Measurements from ENCODE around the gene RPL37.
A peak's percentile ranks its signal among the peaks of the same experiment; 100 is the strongest.

The RPL37 gene

DNA sequence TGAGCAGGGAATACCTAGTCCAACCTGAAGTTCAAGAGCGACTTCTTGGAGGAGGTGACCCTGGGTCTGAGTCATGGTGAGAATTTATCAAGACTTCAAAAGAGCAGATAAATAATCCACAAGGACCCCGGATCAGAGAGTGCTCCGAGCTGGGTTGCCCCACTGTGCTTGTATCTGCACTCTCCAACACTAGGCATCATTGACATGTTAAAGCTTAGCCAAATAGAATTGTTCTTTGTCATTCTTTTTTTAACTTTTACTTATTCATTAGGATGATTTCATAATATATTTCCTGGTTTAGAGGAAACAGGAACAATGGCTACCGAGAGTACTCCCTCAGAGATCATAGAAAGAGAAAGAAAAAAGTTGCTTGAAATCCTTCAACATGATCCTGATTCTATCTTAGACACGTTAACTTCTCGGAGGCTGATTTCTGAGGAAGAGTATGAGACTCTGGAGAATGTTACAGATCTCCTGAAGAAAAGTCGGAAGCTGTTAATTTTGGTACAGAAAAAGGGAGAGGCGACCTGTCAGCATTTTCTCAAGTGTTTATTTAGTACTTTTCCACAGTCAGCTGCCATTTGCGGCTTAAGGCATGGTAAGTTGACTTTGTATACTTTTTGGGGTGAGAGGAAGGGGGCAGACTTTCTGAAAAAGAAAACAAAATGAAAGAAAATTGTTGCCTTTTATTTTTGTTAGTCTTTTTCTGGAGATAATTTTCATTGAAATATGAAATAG, 6.2 kb upstream of the RPL37 start, which contains the start of gene CARD6:
Gene CARD6 (plus strand): TSS at position 300 of the 738 bp plus-strand sequence. CDS start 16 bp downstream, at position 316.
- Histone ChIP-seq H3K4me1 (ENCODE audit: control insufficient read depth, insufficient read depth, low read length) (no peaks in the 10 kb centered on the region), H3K27ac (ENCODE audit: extremely low read depth, low read depth, low read length) (no peak within 1 kb of the TSS; the same call in 1 of the 2 replicates), H3K36me3 (ENCODE audit: control insufficient read depth in 2 of 2, insufficient read depth in 1 of 2, low read length in 2 of 2) (no peaks in the 10 kb centered on the region), H3K4me3 (ENCODE audit: low read depth, low read length) (peak within 1 kb of the TSS; percentile 31), H3K9me3 (ENCODE audit: control insufficient read depth, insufficient read depth, low read depth, low read length) (no peaks in the 10 kb centered on the region)
- CTCF ChIA-PET: interaction anchor here (0.6 to 0.7 kb wide), 2 partner anchors 16 to 28 kb away, joined by 4 read pairs; no protein-coding TSS in a partner anchor
- POLR2A ChIA-PET: no interaction called here
- TF ChIP-seq ZNF658 (tag by site-specific recombination; IDR thresholded peaks at IDR 0.05): no peak
- no peak for TF ChIP-seq OVOL3 (tag by site-specific recombination; IDR thresholded peaks at IDR 0.05)
- TF ChIP-seq ZNF768 (tag by site-specific recombination; IDR thresholded peaks at IDR 0.05): no peak
- no peak for TF ChIP-seq ZXDB (tag by site-specific recombination; IDR thresholded peaks at IDR 0.05)
- TF ChIP-seq ZNF132 (tag by site-specific recombination; IDR thresholded peaks at IDR 0.05; ENCODE audit: borderline replicate concordance): no peak
- peak; percentile 82 for TF ChIP-seq ZNF335 (tag by site-specific recombination; conservative IDR thresholded peaks at IDR 0.05)
- no peak for TF ChIP-seq ZNF146 (tag by site-specific recombination; IDR thresholded peaks at IDR 0.05)
- no peak for TF ChIP-seq SP2 (tag by site-specific recombination; IDR thresholded peaks at IDR 0.05)
- no peak for TF ChIP-seq ZNF837 (tag by site-specific recombination; IDR thresholded peaks at IDR 0.05)
- TF ChIP-seq, protein P1, sequence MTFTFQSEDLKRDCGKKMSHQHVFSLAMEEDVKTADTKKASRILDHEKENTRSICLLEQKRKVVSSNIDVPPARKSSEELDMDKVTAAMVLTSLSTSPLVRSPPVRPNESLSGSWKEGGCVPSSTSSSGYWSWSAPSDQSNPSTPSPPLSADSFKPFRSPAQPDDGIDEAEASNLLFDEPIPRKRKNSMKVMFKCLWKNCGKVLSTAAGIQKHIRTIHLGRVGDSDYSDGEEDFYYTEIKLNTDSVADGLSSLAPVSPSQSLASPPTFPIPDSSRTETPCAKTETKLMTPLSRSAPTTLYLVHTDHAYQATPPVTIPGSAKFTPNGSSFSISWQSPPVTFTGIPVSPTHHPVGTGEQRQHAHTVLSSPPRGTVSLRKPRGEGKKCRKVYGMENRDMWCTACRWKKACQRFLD (tag by site-specific recombination; IDR thresholded peaks at IDR 0.05): no peak
- TF ChIP-seq, protein P2, sequence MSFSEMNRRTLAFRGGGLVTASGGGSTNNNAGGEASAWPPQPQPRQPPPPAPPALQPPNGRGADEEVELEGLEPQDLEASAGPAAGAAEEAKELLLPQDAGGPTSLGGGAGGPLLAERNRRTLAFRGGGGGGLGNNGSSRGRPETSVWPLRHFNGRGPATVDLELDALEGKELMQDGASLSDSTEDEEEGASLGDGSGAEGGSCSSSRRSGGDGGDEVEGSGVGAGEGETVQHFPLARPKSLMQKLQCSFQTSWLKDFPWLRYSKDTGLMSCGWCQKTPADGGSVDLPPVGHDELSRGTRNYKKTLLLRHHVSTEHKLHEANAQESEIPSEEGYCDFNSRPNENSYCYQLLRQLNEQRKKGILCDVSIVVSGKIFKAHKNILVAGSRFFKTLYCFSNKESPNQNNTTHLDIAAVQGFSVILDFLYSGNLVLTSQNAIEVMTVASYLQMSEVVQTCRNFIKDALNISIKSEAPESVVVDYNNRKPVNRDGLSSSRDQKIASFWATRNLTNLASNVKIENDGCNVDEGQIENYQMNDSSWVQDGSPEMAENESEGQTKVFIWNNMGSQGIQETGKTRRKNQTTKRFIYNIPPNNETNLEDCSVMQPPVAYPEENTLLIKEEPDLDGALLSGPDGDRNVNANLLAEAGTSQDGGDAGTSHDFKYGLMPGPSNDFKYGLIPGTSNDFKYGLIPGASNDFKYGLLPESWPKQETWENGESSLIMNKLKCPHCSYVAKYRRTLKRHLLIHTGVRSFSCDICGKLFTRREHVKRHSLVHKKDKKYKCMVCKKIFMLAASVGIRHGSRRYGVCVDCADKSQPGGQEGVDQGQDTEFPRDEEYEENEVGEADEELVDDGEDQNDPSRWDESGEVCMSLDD (tag by site-specific recombination; IDR thresholded peaks at IDR 0.05): no peak
- no peak for TF ChIP-seq ZSCAN18 (tag by site-specific recombination; IDR thresholded peaks at IDR 0.05)
- no peak for TF ChIP-seq ZNF426 (tag by site-specific recombination; IDR thresholded peaks at IDR 0.05)
- no peak for TF ChIP-seq ZNF785 (tag by site-specific recombination; IDR thresholded peaks at IDR 0.05)
- no peak for TF ChIP-seq ZNF112 (tag by site-specific recombination; IDR thresholded peaks at IDR 0.05)
- TF ChIP-seq ZNF549 (tag by site-specific recombination; IDR thresholded peaks at IDR 0.05): no peak
- TF ChIP-seq ZNF157 (tag by site-specific recombination; IDR thresholded peaks at IDR 0.05): no peak
- no peak for TF ChIP-seq BCL6B (tag by site-specific recombination; IDR thresholded peaks at IDR 0.05)
- no peak for TF ChIP-seq ZNF510 (tag by site-specific recombination; IDR thresholded peaks at IDR 0.05; ENCODE audit: insufficient replicate concordance)
- TF ChIP-seq, protein P3, sequence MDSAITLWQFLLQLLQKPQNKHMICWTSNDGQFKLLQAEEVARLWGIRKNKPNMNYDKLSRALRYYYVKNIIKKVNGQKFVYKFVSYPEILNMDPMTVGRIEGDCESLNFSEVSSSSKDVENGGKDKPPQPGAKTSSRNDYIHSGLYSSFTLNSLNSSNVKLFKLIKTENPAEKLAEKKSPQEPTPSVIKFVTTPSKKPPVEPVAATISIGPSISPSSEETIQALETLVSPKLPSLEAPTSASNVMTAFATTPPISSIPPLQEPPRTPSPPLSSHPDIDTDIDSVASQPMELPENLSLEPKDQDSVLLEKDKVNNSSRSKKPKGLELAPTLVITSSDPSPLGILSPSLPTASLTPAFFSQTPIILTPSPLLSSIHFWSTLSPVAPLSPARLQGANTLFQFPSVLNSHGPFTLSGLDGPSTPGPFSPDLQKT (IDR thresholded peaks at IDR 0.05; ENCODE audit: borderline replicate concordance, low read depth, low read length): no peak
- no peak for TF ChIP-seq ZNF404 (tag by site-specific recombination; IDR thresholded peaks at IDR 0.05)
- TF ChIP-seq ZNF174 (tag by site-specific recombination; IDR thresholded peaks at IDR 0.05): no peak
- TF ChIP-seq ZNF621 (tag by site-specific recombination; IDR thresholded peaks at IDR 0.05): no peak
- no peak for TF ChIP-seq ZNF16 (tag by site-specific recombination; IDR thresholded peaks at IDR 0.05; ENCODE audit: low read depth)
- no peak for TF ChIP-seq ZSCAN23 (tag by site-specific recombination; IDR thresholded peaks at IDR 0.05)
- TF ChIP-seq, protein P4, sequence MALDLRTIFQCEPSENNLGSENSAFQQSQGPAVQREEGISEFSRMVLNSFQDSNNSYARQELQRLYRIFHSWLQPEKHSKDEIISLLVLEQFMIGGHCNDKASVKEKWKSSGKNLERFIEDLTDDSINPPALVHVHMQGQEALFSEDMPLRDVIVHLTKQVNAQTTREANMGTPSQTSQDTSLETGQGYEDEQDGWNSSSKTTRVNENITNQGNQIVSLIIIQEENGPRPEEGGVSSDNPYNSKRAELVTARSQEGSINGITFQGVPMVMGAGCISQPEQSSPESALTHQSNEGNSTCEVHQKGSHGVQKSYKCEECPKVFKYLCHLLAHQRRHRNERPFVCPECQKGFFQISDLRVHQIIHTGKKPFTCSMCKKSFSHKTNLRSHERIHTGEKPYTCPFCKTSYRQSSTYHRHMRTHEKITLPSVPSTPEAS (tag by site-specific recombination; IDR thresholded peaks at IDR 0.05): no peak
- TF ChIP-seq IKZF3 (tag by site-specific recombination; IDR thresholded peaks at IDR 0.05): peak; percentile 50; the same call in 1 of the 2 replicates
- no peak for TF ChIP-seq ZBTB6 (tag by site-specific recombination; IDR thresholded peaks at IDR 0.05)
- TF ChIP-seq OSR2 (tag by site-specific recombination; IDR thresholded peaks at IDR 0.05): no peak

Data from HEK293 (cell line).